Stimulated activated CD4-positive, alpha-beta T cell treated with anti-CD3 and anti-CD28 coated beads, Interleukin-12 subunit alpha, Interleukin-12 subunit beta, amount 100 ng/mL, for 4 hours (primary cell): Measurements from ENCODE around the gene EPN3.

ENCODE experiments used
- DNase-seq: peaks from one replicate; pipeline ENCODE4 v3.0.0-alpha.2; 2020

Gene EPN3

GRCh38 chr17:50532452-50533024, at the start of gene EPN3:
EPN3 (plus strand) TSS chr17:50532735; CDS start chr17:50536557, 3,822 bp downstream.
- no peak for DNase-seq

- no peak for DNase-seq
Measured at GRCh38 chr17:50483266-50483665, 49.3 kb upstream of the EPN3 start.

- DNase-seq: no peak
Measured at GRCh38 chr17:50484386-50485155, 48.0 kb upstream of the EPN3 start.

- DNase-seq: no peak
Measured at GRCh38 chr17:50487213-50488096, 45.1 kb upstream of the EPN3 start.

- no peak for DNase-seq
Measured at GRCh38 chr17:50488880-50489279, 43.7 kb upstream of the EPN3 start.

- no peak for DNase-seq
Measured at GRCh38 chr17:50491505-50491904, 41.0 kb upstream of the EPN3 start.

GRCh38 chr17:50492214-50492613, 40.3 kb upstream of the EPN3 start:
- DNase-seq: no peak

GRCh38 chr17:50493744-50494143, 38.8 kb upstream of the EPN3 start:
- no peak for DNase-seq

GRCh38 chr17:50495217-50495823, 37.2 kb upstream of the EPN3 start:
- DNase-seq: no peak

- DNase-seq: no peak
Measured at GRCh38 chr17:50495918-50496317, 36.6 kb upstream of the EPN3 start.

GRCh38 chr17:50498021-50498874, 34.3 kb upstream of the EPN3 start:
- DNase-seq: no peak

GRCh38 chr17:50499270-50499669, 33.3 kb upstream of the EPN3 start:
- no peak for DNase-seq

GRCh38 chr17:50499721-50500120, 32.8 kb upstream of the EPN3 start:
- no peak for DNase-seq

GRCh38 chr17:50501054-50501453, 31.5 kb upstream of the EPN3 start:
- DNase-seq: no peak

- no peak for DNase-seq
Measured at GRCh38 chr17:50502301-50502990, 30.1 kb upstream of the EPN3 start.

GRCh38 chr17:50505591-50506130, 26.9 kb upstream of the EPN3 start:
- DNase-seq: no peak

- no peak for DNase-seq
Measured at GRCh38 chr17:50506298-50506697, 26.2 kb upstream of the EPN3 start.

GRCh38 chr17:50507871-50508572, 24.5 kb upstream of the EPN3 start, which contains the start of gene MYCBPAP:
MYCBPAP (plus strand) TSS chr17:50508439; CDS start chr17:50508675, 236 bp downstream.
- DNase-seq: peak; percentile 74

GRCh38 chr17:50508573-50509460, 23.7 kb upstream of the EPN3 start:
- DNase-seq: no peak
